DND-41 (cell line): Measurements from ENCODE around the gene RAB3B.

ENCODE experiments used
- CTCF ChIP-seq: IDR thresholded peaks from 2 replicates; pipeline ENCODE4 v1.5.1; 2012; ENCODE audit warnings: borderline replicate concordance, low read length, moderate library complexity, mild to moderate bottlenecking; ENCODE audit not compliant: poor library complexity, severe bottlenecking; ENCODE audit errors: extremely low read depth
- EZH2 ChIP-seq: IDR thresholded peaks from 3 replicates; pipeline ENCODE4 v1.6.1; 2012; ENCODE audit warnings: borderline replicate concordance, low read depth, mild to moderate bottlenecking, moderate library complexity, low read length, inconsistent platforms; ENCODE audit not compliant: severe bottlenecking

- TF ChIP-seq CTCF: no peak
- TF ChIP-seq EZH2: no peak
These were observed 68.5 kb downstream of the RAB3B start for GRCh38 chr1:51922040-51922439.
